Activated naive CD4-positive, alpha-beta T cell treated with anti-CD3 and anti-CD28 coated beads, Interleukin-2, amount 50 U/mL, for 24 hours (primary cell): Measurements from ENCODE around the gene CHD5.
"Not testable (repeated sequence)": the region's sequence is repeated elsewhere in the genome, so short reads cannot be mapped to it uniquely, and the experiment has no call there.

Experiments
- H3K27ac Mint-ChIP-seq: one replicate; pipeline ENCODE4 v1.8.0; 2021; ENCODE audit warnings: mild to moderate bottlenecking, mixed read lengths
- H3K27me3 Mint-ChIP-seq: one replicate; pipeline ENCODE4 v1.8.0; 2021; ENCODE audit warnings: mixed read lengths
- H3K36me3 Mint-ChIP-seq: one replicate; pipeline ENCODE4 v1.8.0; 2021; ENCODE audit warnings: mixed read lengths
- H3K4me1 Mint-ChIP-seq: one replicate; pipeline ENCODE4 v1.8.0; 2021; ENCODE audit warnings: mixed read lengths
- H3K4me3 Mint-ChIP-seq: one replicate; pipeline ENCODE4 v1.8.0; 2021; ENCODE audit warnings: mild to moderate bottlenecking, mixed read lengths
- H3K9me3 Mint-ChIP-seq: one replicate; pipeline ENCODE4 v1.8.0; 2021; ENCODE audit warnings: mixed read lengths

CHD5 gene

GRCh38 chr1:6077061-6077460, 103.1 kb downstream of the CHD5 start:
- H3K4me3 Mint-ChIP-seq, H3K27ac Mint-ChIP-seq, H3K4me1 Mint-ChIP-seq, H3K9me3 Mint-ChIP-seq, H3K36me3 Mint-ChIP-seq, H3K27me3 Mint-ChIP-seq: not testable (repeated sequence)

GRCh38 chr1:6075748-6076147, 104.4 kb downstream of the CHD5 start:
- no peak overlapping the region for H3K4me3 Mint-ChIP-seq
- no peaks in the 10 kb centered on the region for H3K9me3 Mint-ChIP-seq
- no peaks in the 10 kb centered on the region for H3K4me1 Mint-ChIP-seq
- H3K27ac Mint-ChIP-seq: no peak overlapping the region
- H3K36me3 Mint-ChIP-seq: peaks cover 8% of the 10 kb centered on the region
- H3K27me3 Mint-ChIP-seq: no peaks in the 10 kb centered on the region

GRCh38 chr1:6074192-6074901, 105.8 kb downstream of the CHD5 start:
- Mint-ChIP-seq H3K27me3 (no peaks in the 10 kb centered on the region), H3K27ac (no peak overlapping the region)

GRCh38 chr1:6073480-6074053, 106.6 kb downstream of the CHD5 start:
- H3K36me3 Mint-ChIP-seq: peaks cover 6% of the 10 kb centered on the region
- H3K27me3 Mint-ChIP-seq: no peaks in the 10 kb centered on the region
- H3K9me3 Mint-ChIP-seq: no peaks in the 10 kb centered on the region
- H3K4me3 Mint-ChIP-seq: no peak overlapping the region
- no peaks in the 10 kb centered on the region for H3K4me1 Mint-ChIP-seq
- H3K27ac Mint-ChIP-seq: no peak overlapping the region

More at GRCh38 chr1:6074192-6074901, 105.8 kb downstream of the CHD5 start:
- no peaks in the 10 kb centered on the region for H3K4me1 Mint-ChIP-seq
- H3K9me3 Mint-ChIP-seq: no peaks in the 10 kb centered on the region
- H3K4me3 Mint-ChIP-seq: no peak overlapping the region
- H3K36me3 Mint-ChIP-seq: peaks cover 6% of the 10 kb centered on the region

GRCh38 chr1:6072774-6073479, 107.2 kb downstream of the CHD5 start:
- peaks cover 6% of the 10 kb centered on the region for H3K36me3 Mint-ChIP-seq
- no peaks in the 10 kb centered on the region for H3K4me1 Mint-ChIP-seq
- no peak overlapping the region for H3K27ac Mint-ChIP-seq
- no peaks in the 10 kb centered on the region for H3K27me3 Mint-ChIP-seq
- no peaks in the 10 kb centered on the region for H3K9me3 Mint-ChIP-seq
- no peak overlapping the region for H3K4me3 Mint-ChIP-seq

- H3K4me1 Mint-ChIP-seq: no peaks in the 10 kb centered on the region
Measured at GRCh38 chr1:6071219-6071618, 108.9 kb downstream of the CHD5 start.

GRCh38 chr1:6070450-6070974, 109.6 kb downstream of the CHD5 start:
- Mint-ChIP-seq H3K4me1 (no peaks in the 10 kb centered on the region), H3K36me3 (peaks cover 3% of the 10 kb centered on the region), H3K27me3 (no peaks in the 10 kb centered on the region), H3K4me3 (no peak overlapping the region), H3K9me3 (no peaks in the 10 kb centered on the region), H3K27ac (peak overlapping the region; percentile 32)

More at GRCh38 chr1:6071219-6071618, 108.9 kb downstream of the CHD5 start:
- no peak overlapping the region for H3K4me3 Mint-ChIP-seq
- H3K9me3 Mint-ChIP-seq: no peaks in the 10 kb centered on the region
- no peak overlapping the region for H3K27ac Mint-ChIP-seq
- peaks cover 4% of the 10 kb centered on the region for H3K36me3 Mint-ChIP-seq
- H3K27me3 Mint-ChIP-seq: no peaks in the 10 kb centered on the region

- Mint-ChIP-seq H3K27ac (no peak overlapping the region), H3K9me3 (no peaks in the 10 kb centered on the region), H3K4me3 (no peak overlapping the region), H3K36me3 (no peaks in the 10 kb centered on the region), H3K27me3 (no peaks in the 10 kb centered on the region), H3K4me1 (no peaks in the 10 kb centered on the region)
Measured at GRCh38 chr1:6069573-6069972, 110.5 kb downstream of the CHD5 start.

GRCh38 chr1:6068932-6069331, 111.2 kb downstream of the CHD5 start:
- Mint-ChIP-seq H3K36me3 (no peaks in the 10 kb centered on the region), H3K9me3 (no peaks in the 10 kb centered on the region), H3K27ac (no peak overlapping the region), H3K27me3 (no peaks in the 10 kb centered on the region), H3K4me3 (no peak overlapping the region), H3K4me1 (peaks cover under 1% of the 10 kb centered on the region)

GRCh38 chr1:6068073-6068472, 112.0 kb downstream of the CHD5 start:
- Mint-ChIP-seq H3K36me3 (no peaks in the 10 kb centered on the region), H3K4me3 (no peak overlapping the region), H3K4me1 (peaks cover 6% of the 10 kb centered on the region), H3K9me3 (no peaks in the 10 kb centered on the region), H3K27me3 (no peaks in the 10 kb centered on the region), H3K27ac (peak overlapping the region; percentile 30)

GRCh38 chr1:6066680-6067079, 113.4 kb downstream of the CHD5 start:
- H3K9me3 Mint-ChIP-seq: no peaks in the 10 kb centered on the region
- peaks cover 9% of the 10 kb centered on the region for H3K4me1 Mint-ChIP-seq
- peak overlapping the region; percentile 23 for H3K27ac Mint-ChIP-seq
- H3K36me3 Mint-ChIP-seq: no peaks in the 10 kb centered on the region
- H3K27me3 Mint-ChIP-seq: no peaks in the 10 kb centered on the region
- H3K4me3 Mint-ChIP-seq: no peak overlapping the region

- Mint-ChIP-seq H3K4me3 (no peak overlapping the region), H3K27me3 (no peaks in the 10 kb centered on the region), H3K4me1 (peaks cover 9% of the 10 kb centered on the region), H3K27ac (no peak overlapping the region), H3K36me3 (no peaks in the 10 kb centered on the region), H3K9me3 (no peaks in the 10 kb centered on the region)
Measured at GRCh38 chr1:6065093-6065858, 114.8 kb downstream of the CHD5 start.

GRCh38 chr1:6063532-6064053, 116.5 kb downstream of the CHD5 start:
- H3K36me3 Mint-ChIP-seq, H3K27me3 Mint-ChIP-seq, H3K4me3 Mint-ChIP-seq, H3K9me3 Mint-ChIP-seq: not testable (repeated sequence)
- Mint-ChIP-seq H3K4me1 (peaks cover 14% of the 10 kb centered on the region), H3K27ac (peak overlapping the region; percentile 35)

GRCh38 chr1:6062670-6063069, 117.5 kb downstream of the CHD5 start:
- H3K36me3 Mint-ChIP-seq: no peaks in the 10 kb centered on the region
- H3K9me3 Mint-ChIP-seq: no peaks in the 10 kb centered on the region
- H3K4me3 Mint-ChIP-seq: no peak overlapping the region
- H3K4me1 Mint-ChIP-seq: peaks cover 16% of the 10 kb centered on the region
- no peaks in the 10 kb centered on the region for H3K27me3 Mint-ChIP-seq
- H3K27ac Mint-ChIP-seq: no peak overlapping the region

- H3K27me3 Mint-ChIP-seq: no peaks in the 10 kb centered on the region
- H3K9me3 Mint-ChIP-seq: no peaks in the 10 kb centered on the region
- no peaks in the 10 kb centered on the region for H3K36me3 Mint-ChIP-seq
- peaks cover 27% of the 10 kb centered on the region for H3K4me1 Mint-ChIP-seq
- H3K27ac Mint-ChIP-seq: no peak overlapping the region
- no peak overlapping the region for H3K4me3 Mint-ChIP-seq
Measured at GRCh38 chr1:6059866-6060265, 120.3 kb downstream of the CHD5 start.
